BLaER1 treated with 17β-estradiol and CSF1 and Interleukin-3, amounts not matched to agents 10 nM and 100 nM (cell line): ENCODE measurements around the gene GSG1L2.

Experiments used
- H3K27ac ChIP-seq, 11 experiments: shearing (Covaris generic); formaldehyde crosslinking; 2 replicates each; pipeline ENCODE4 v1.8.1; 2022
- H3K27me3 ChIP-seq, 11 experiments: shearing (Covaris generic); formaldehyde crosslinking; 2 replicates each; pipeline ENCODE4 v1.8.1; 2022
- H3K36me3 ChIP-seq, 11 experiments: shearing (Covaris generic); formaldehyde crosslinking; 2 replicates each; pipeline ENCODE4 v1.8.1; 2022
- H3K4me1 ChIP-seq, 10 experiments: shearing (Covaris generic); formaldehyde crosslinking; 2 replicates each; pipeline ENCODE4 v1.8.1; 2022
- H3K4me2 ChIP-seq, 11 experiments: shearing (Covaris generic); formaldehyde crosslinking; 2 replicates each; pipeline ENCODE4 v1.8.1; 2022
- H3K4me3 ChIP-seq, 10 experiments: shearing (Covaris generic); formaldehyde crosslinking; 2 replicates each; pipeline ENCODE4 v1.8.1; 2022
- H3K9ac ChIP-seq, 11 experiments: shearing (Covaris generic); formaldehyde crosslinking; 2 replicates each; pipeline ENCODE4 v1.8.1; 2022
- H3K9me3 ChIP-seq, 11 experiments: shearing (Covaris generic); formaldehyde crosslinking; replicated peaks in 1 of 11; 2 replicates each; pipeline ENCODE4 v1.8.1; 2022
- H4K20me1 ChIP-seq, 11 experiments: shearing (Covaris generic); formaldehyde crosslinking; 2 replicates each; pipeline ENCODE4 v1.8.1; 2022
- Cebpa-rat ChIP-seq, 11 experiments: shearing (Covaris generic); IDR thresholded peaks; 2 replicates each; pipeline ENCODE4 v1.8.1; 2022

Gene GSG1L2

DNA sequence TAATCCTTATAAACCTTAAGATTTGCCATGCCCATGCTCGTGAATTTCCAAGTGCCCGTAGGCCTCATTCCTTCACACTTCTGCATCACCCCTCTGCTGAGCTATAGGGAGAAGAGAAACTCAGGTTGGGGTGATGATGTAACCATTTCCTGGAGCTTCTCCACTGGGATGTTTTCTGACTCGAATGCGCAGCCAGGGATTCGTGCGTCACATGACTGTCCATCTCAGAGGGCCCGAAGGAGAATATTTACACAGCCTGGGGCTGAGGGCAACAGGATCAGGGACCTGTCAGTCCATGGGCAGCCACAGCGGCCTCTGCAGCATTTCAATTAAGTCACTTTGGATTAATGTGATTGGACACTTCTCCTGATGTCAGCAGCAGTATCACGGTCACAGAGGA is 8.7 kb downstream of the GSG1L2 start:
- peaks cover 0 to 13% (median 6%) of the 10 kb centered on the region in 11 experiments; a peak in 7 of 22 replicates for H3K9me3 ChIP-seq
- no peak overlapping the region for H3K27ac ChIP-seq
- no peak for TF ChIP-seq Cebpa-rat (IDR thresholded peaks at IDR 0.05)
- peaks cover 0 to 16% (median 6%) of the 10 kb centered on the region in 10 experiments; a peak in 8 of 20 replicates for H3K4me1 ChIP-seq
- no peak overlapping the region for H3K9ac ChIP-seq
- no peaks in the 10 kb centered on the region for H3K36me3 ChIP-seq
- H4K20me1 ChIP-seq, result no peaks in the 10 kb centered on the region
- no peaks in the 10 kb centered on the region for H3K27me3 ChIP-seq
- no peak overlapping the region for H3K4me3 ChIP-seq
- H3K4me2 ChIP-seq, result no peak overlapping the region

- no peak overlapping the region for H3K4me2 ChIP-seq
- no peaks in the 10 kb centered on the region for H3K27me3 ChIP-seq
- no peak overlapping the region for H3K9ac ChIP-seq
- peaks cover 0 to 13% (median 6%) of the 10 kb centered on the region in 11 experiments; a peak in 7 of 22 replicates for H3K9me3 ChIP-seq
- no peak for TF ChIP-seq Cebpa-rat (IDR thresholded peaks at IDR 0.05)
- H3K36me3 ChIP-seq, result no peaks in the 10 kb centered on the region
- H4K20me1 ChIP-seq, result no peaks in the 10 kb centered on the region
- H3K27ac ChIP-seq, result no peak overlapping the region
- peaks cover 0 to 19% (median 6%) of the 10 kb centered on the region in 10 experiments; a peak in 12 of 20 replicates for H3K4me1 ChIP-seq
- H3K4me3 ChIP-seq, result no peak overlapping the region
Measured at GRCh38 chr17:9811537-9811936, 10.3 kb downstream of the GSG1L2 start.

- Histone ChIP-seq H3K4me1 (peaks cover 0 to 23% (median 8%) of the 10 kb centered on the region in 10 experiments; a peak in 12 of 20 replicates), H3K9ac (no peak overlapping the region), H3K27ac (no peak overlapping the region), H3K9me3 (peaks cover 0 to 13% (median 6%) of the 10 kb centered on the region in 11 experiments; a peak in 7 of 22 replicates), H3K36me3 (no peaks in the 10 kb centered on the region), H3K27me3 (no peaks in the 10 kb centered on the region), H3K4me2 (0 out of 22 replicates have a peak overlapping the region, but pooled peaks of 1 of the 11 experiments have one; percentile 12), H4K20me1 (no peaks in the 10 kb centered on the region), H3K4me3 (no peak overlapping the region)
- no peak for TF ChIP-seq Cebpa-rat (IDR thresholded peaks at IDR 0.05)
Measured at GRCh38 chr17:9811086-9811485, 10.8 kb downstream of the GSG1L2 start.

GRCh38 chr17:9810100-9810949 is 11.6 kb downstream of the GSG1L2 start:
- Histone ChIP-seq H3K27ac (no peak overlapping the region), H3K9me3 (peaks cover 0 to 13% (median 6%) of the 10 kb centered on the region in 11 experiments; a peak in 7 of 22 replicates), H4K20me1 (no peaks in the 10 kb centered on the region), H3K4me1 (peaks cover 0 to 26% (median 8%) of the 10 kb centered on the region in 10 experiments; a peak in 12 of 20 replicates), H3K4me3 (no peak overlapping the region), H3K4me2 (0 out of 22 replicates have a peak overlapping the region, but pooled peaks of 1 of the 11 experiments have one; percentile 12), H3K27me3 (no peaks in the 10 kb centered on the region), H3K9ac (no peak overlapping the region), H3K36me3 (no peaks in the 10 kb centered on the region)
- TF ChIP-seq Cebpa-rat (IDR thresholded peaks at IDR 0.05), result no peak

- Histone ChIP-seq H3K27ac (no peak overlapping the region), H3K4me1 (peaks cover 0 to 26% (median 8%) of the 10 kb centered on the region in 10 experiments; a peak in 12 of 20 replicates), H3K27me3 (no peaks in the 10 kb centered on the region), H3K36me3 (no peaks in the 10 kb centered on the region), H3K4me2 (no peak overlapping the region), H3K9me3 (peaks cover 0 to 15% (median 6%) of the 10 kb centered on the region in 11 experiments; a peak in 9 of 22 replicates), H3K4me3 (no peak overlapping the region), H4K20me1 (no peaks in the 10 kb centered on the region), H3K9ac (no peak overlapping the region)
- no peak for TF ChIP-seq Cebpa-rat (IDR thresholded peaks at IDR 0.05)
Measured at GRCh38 chr17:9809409-9809808, 12.5 kb downstream of the GSG1L2 start.

GRCh38 chr17:9806699-9807098 is 15.2 kb downstream of the GSG1L2 start:
- H3K36me3 ChIP-seq, result no peaks in the 10 kb centered on the region
- H3K27me3 ChIP-seq, result no peaks in the 10 kb centered on the region
- no peak overlapping the region for H3K27ac ChIP-seq
- no peak for TF ChIP-seq Cebpa-rat (IDR thresholded peaks at IDR 0.05)
- H3K4me3 ChIP-seq, result no peak overlapping the region
- H3K9me3 ChIP-seq, result peaks cover 0 to 18% (median 6%) of the 10 kb centered on the region in 11 experiments; a peak in 9 of 22 replicates
- H4K20me1 ChIP-seq, result no peaks in the 10 kb centered on the region
- H3K4me1 ChIP-seq, result peaks cover 0 to 26% (median 8%) of the 10 kb centered on the region in 10 experiments; a peak in 12 of 20 replicates
- no peak overlapping the region for H3K9ac ChIP-seq
- H3K4me2 ChIP-seq, result peak overlapping the region in 8 of 11 experiments; percentile 1 to 64 (median 52); a peak in 15 of 22 replicates

- peak overlapping the region in 1 of 11 experiments; percentile 64; a peak in 2 of 22 replicates for H3K4me2 ChIP-seq
Measured at GRCh38 chr17:9805769-9806168, 16.1 kb downstream of the GSG1L2 start.

GRCh38 chr17:9802697-9803096 is 19.2 kb downstream of the GSG1L2 start:
- TF ChIP-seq Cebpa-rat (IDR thresholded peaks at IDR 0.05), result no peak
- H3K36me3 ChIP-seq, result no peaks in the 10 kb centered on the region
- peaks cover 0 to 8% (median 0%) of the 10 kb centered on the region in 11 experiments; a peak in 4 of 22 replicates for H3K9me3 ChIP-seq
- H3K4me1 ChIP-seq, result peaks cover 0 to 17% (median 8%) of the 10 kb centered on the region in 10 experiments; a peak in 12 of 20 replicates
- no peaks in the 10 kb centered on the region for H3K27me3 ChIP-seq
- H3K9ac ChIP-seq, result no peak overlapping the region
- H3K4me2 ChIP-seq, result no peak overlapping the region
- H4K20me1 ChIP-seq, result no peaks in the 10 kb centered on the region
- no peak overlapping the region for H3K27ac ChIP-seq
- no peak overlapping the region for H3K4me3 ChIP-seq

More at GRCh38 chr17:9805769-9806168, 16.1 kb downstream of the GSG1L2 start:
- Histone ChIP-seq H3K27ac (no peak overlapping the region), H3K9me3 (peaks cover 0 to 18% (median 6%) of the 10 kb centered on the region in 11 experiments; a peak in 9 of 22 replicates), H3K4me1 (peaks cover 0 to 21% (median 8%) of the 10 kb centered on the region in 10 experiments; a peak in 12 of 20 replicates), H3K9ac (no peak overlapping the region), H4K20me1 (no peaks in the 10 kb centered on the region), H3K4me3 (no peak overlapping the region), H3K27me3 (no peaks in the 10 kb centered on the region), H3K36me3 (no peaks in the 10 kb centered on the region)
- TF ChIP-seq Cebpa-rat (IDR thresholded peaks at IDR 0.05), result no peak

DNA sequence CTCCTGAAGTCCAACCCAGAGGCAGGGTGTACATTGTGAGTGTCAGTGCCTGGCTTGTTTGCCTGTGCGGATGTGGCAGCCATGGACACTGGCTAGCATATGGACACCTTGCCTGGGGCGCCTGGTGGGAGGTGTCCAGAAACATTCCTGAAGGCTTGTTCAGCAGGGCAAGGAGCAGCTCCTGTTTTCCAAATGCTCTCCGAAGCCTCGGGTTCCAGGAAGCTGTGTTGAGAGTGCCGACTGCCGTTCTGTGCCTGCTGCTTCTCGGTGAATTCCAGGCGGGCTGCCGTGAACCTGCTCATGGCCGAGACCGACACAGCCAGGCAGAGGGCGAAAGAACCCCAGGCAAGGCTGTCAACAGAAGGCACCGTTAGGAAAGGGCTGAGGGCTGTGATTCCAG is 19.6 kb downstream of the GSG1L2 start:
- H3K4me3 ChIP-seq, result no peak overlapping the region
- no peaks in the 10 kb centered on the region for H3K27me3 ChIP-seq
- peaks cover 0 to 15% (median 8%) of the 10 kb centered on the region in 10 experiments; a peak in 12 of 20 replicates for H3K4me1 ChIP-seq
- no peaks in the 10 kb centered on the region for H4K20me1 ChIP-seq
- no peak overlapping the region for H3K27ac ChIP-seq
- H3K9ac ChIP-seq, result no peak overlapping the region
- peaks cover 0 to 8% (median 0%) of the 10 kb centered on the region in 11 experiments; a peak in 4 of 22 replicates for H3K9me3 ChIP-seq
- no peaks in the 10 kb centered on the region for H3K36me3 ChIP-seq
- TF ChIP-seq Cebpa-rat (IDR thresholded peaks at IDR 0.05), result no peak
- no peak overlapping the region for H3K4me2 ChIP-seq
